Activated naive CD4-positive, alpha-beta T cell treated with anti-CD3 and anti-CD28 coated beads, Interleukin-2, amount 50 U/mL, for 16 hours (primary cell): ENCODE measurements around the gene NDUFA7.

ENCODE experiments used
- DNase-seq: peaks from one replicate; pipeline ENCODE4 v3.0.0-alpha.2; 2020

NDUFA7 gene

DNA sequence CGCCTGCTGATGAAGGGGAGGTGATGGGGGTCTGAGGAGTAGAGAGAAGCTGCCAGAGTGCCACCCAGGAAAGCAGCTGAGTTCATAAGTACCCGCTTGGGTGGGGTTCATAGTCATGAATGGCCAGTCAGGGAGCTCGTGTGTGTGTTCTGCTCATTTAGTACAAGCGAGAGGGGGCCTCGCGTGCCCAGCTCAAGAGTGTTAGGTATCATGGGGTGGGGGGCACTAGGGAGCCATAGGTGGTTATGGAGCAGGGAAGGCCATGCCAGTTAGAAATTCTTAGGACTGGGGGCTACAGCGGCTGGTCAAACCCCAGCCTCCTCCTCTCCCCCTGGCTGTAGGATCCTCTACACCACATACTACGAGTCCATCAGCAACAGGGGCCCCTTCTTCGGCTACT, 59.8 kb downstream of the NDUFA7 start:
- DNase-seq = no peak
